ENCODE data around the gene C19orf38. TPM values are rescaled to one million over a fixed set of nuclear protein-coding genes. Genes with fewer than 3 reads are reported as not detected.
"Not testable (repeated sequence)": the region's sequence is repeated elsewhere in the genome, so short reads cannot be mapped to it uniquely, and the experiment has no call there.

Gene C19orf38
- total RNA-seq, 1 donor from 2014 or later = 0.26 TPM

- peak overlapping the region; percentile 93 for H3K4me3 ChIP-seq (ENCODE audit: low read depth, low read length)
- H3K27me3 ChIP-seq (ENCODE audit: control insufficient read depth, insufficient read depth, low read length) = no peaks in the 10 kb centered on the region
- DNase-seq (ENCODE audit: low read depth) = no peak
- no peak for FAIRE-seq
- no peaks in the 10 kb centered on the region for H3K36me3 ChIP-seq (ENCODE audit: control insufficient read depth, insufficient read depth, low read length)
- TF ChIP-seq CTCF (IDR thresholded peaks at IDR 0.05; ENCODE audit: insufficient read depth, low read length, severe bottlenecking) = no peak
These were observed 24.4 kb downstream of the C19orf38 start for GRCh38 chr19:10872546-10873107.

GRCh38 chr19:10874024-10874423 lies 25.8 kb downstream of the C19orf38 start:
- Histone ChIP-seq H3K27me3 (ENCODE audit: control insufficient read depth, insufficient read depth, low read length) (no peaks in the 10 kb centered on the region), H3K4me3 (ENCODE audit: low read depth, low read length) (no peak overlapping the region), H3K36me3 (ENCODE audit: control insufficient read depth, insufficient read depth, low read length) (no peaks in the 10 kb centered on the region)
- TF ChIP-seq CTCF (IDR thresholded peaks at IDR 0.05; ENCODE audit: insufficient read depth, low read length, severe bottlenecking) = no peak
- DNase-seq (ENCODE audit: low read depth) = no peak
- FAIRE-seq = no peak

GRCh38 chr19:10876459-10877240 lies 28.4 kb downstream of the C19orf38 start:
- Histone ChIP-seq H3K27me3 (ENCODE audit: control insufficient read depth, insufficient read depth, low read length) (no peaks in the 10 kb centered on the region), H3K36me3 (ENCODE audit: control insufficient read depth, insufficient read depth, low read length) (peaks cover 1% of the 10 kb centered on the region), H3K4me3 (ENCODE audit: low read depth, low read length) (no peak overlapping the region)
- FAIRE-seq (no peak), DNase-seq (ENCODE audit: low read depth) (no peak)
- no peak for TF ChIP-seq CTCF (IDR thresholded peaks at IDR 0.05; ENCODE audit: insufficient read depth, low read length, severe bottlenecking)

- not testable (repeated sequence) for DNase-seq (ENCODE audit: low read depth); H3K4me3 ChIP-seq (ENCODE audit: low read depth, low read length); FAIRE-seq; H3K36me3 ChIP-seq (ENCODE audit: control insufficient read depth, insufficient read depth, low read length); H3K27me3 ChIP-seq (ENCODE audit: control insufficient read depth, insufficient read depth, low read length)
These were observed 29.4 kb downstream of the C19orf38 start for GRCh38 chr19:10877608-10878007.

DNA sequence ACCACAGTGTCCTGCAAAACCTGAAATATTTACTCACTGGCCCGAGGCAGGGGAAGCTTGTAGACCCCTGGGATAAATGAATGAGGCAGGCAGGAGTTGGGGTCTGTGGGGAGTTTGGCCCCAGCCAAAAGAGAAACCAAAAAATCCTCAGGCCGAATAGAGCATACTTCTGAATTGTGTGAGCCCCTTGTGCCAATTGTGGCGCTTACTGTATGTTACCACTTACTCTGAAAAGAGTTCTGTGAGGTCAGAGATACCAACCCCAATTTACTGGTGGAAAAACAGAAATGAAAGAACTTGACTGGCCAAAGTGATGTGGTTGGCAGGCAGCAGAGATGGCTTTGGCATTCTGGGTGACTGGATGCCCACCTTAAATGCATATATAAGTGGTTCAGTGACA lies 30.0 kb downstream of the C19orf38 start:
- no peak overlapping the region for H3K4me3 ChIP-seq (ENCODE audit: low read depth, low read length)
- no peak for TF ChIP-seq CTCF (IDR thresholded peaks at IDR 0.05; ENCODE audit: insufficient read depth, low read length, severe bottlenecking)
- DNase-seq (ENCODE audit: low read depth) (no peak), FAIRE-seq (no peak)
- H3K27me3 ChIP-seq (ENCODE audit: control insufficient read depth, insufficient read depth, low read length) = no peaks in the 10 kb centered on the region
- H3K36me3 ChIP-seq (ENCODE audit: control insufficient read depth, insufficient read depth, low read length) = peaks cover 5% of the 10 kb centered on the region

DNA sequence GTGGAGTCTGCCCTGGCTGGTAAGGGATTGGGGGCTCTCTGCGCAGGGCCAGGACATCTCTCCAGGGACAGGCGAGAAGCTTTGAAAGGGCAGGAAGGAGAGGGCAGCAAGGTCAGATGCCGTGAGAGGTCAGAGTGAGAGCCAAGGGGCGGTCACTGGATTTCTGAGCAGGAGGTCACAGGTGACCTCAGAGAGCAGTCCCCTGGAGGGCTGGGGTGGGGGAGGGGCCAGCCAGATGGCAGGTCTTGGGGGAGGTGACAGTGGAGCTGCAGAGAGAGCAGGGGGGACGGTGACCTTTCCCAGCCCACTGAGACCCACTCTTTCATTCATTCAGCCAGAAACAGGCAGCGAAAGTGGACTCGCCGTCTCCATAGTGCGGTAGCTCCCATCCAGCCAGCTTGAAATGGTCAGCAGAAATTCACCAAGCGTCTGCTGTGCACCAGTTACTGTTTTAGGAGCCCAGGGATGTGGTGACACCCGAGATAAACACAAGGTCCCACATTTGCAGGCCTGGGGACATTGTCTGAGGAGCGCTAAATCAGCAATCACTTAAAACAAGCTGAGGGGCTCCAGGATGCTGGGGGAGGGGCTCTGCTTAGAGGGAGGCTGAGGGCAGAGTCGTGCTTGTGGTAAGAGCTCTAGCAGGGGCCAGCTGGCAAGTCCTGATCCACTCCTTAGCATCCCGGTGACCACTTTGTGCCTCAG lies 33.3 kb downstream of the C19orf38 start:
- peaks cover 5% of the 10 kb centered on the region for H3K36me3 ChIP-seq (ENCODE audit: control insufficient read depth, insufficient read depth, low read length)
- no peak overlapping the region for H3K4me3 ChIP-seq (ENCODE audit: low read depth, low read length)
- no peaks in the 10 kb centered on the region for H3K27me3 ChIP-seq (ENCODE audit: control insufficient read depth, insufficient read depth, low read length)
- no peak for TF ChIP-seq CTCF (IDR thresholded peaks at IDR 0.05; ENCODE audit: insufficient read depth, low read length, severe bottlenecking)
- no peak for DNase-seq (ENCODE audit: low read depth)
- no peak for FAIRE-seq

Data from bronchial epithelial cell (primary cell).